Gastrocnemius medialis (tissue), 4 donors: Measurements from ENCODE around the gene RABGAP1L.

Experiments used
- CTCF ChIP-seq, 5 experiments: fragments of 450-650 bp in 3 of 5; fragments of 200-600 bp in 2 of 5; sonication (generic) in 2 of 5; IDR thresholded peaks in 4 of 5; conservative IDR thresholded peaks in 1 of 5; 1 replicate in 4 of 5; 2 replicates in 1 of 5; pipeline ENCODE4 v1.5.1; 2016 to 2019; ENCODE audit warnings: antibody characterized with exemption in 5 of 5, mild to moderate bottlenecking in 3 of 5, moderate library complexity in 3 of 5
- POLR2A ChIP-seq, 2 donors: fragments of 450-650 bp; IDR thresholded peaks; one replicate each; pipeline ENCODE4 v1.6.1; 2017; ENCODE audit warnings: antibody characterized with exemption in 2 of 2, mild to moderate bottlenecking in 2 of 2, moderate library complexity in 2 of 2

DNA sequence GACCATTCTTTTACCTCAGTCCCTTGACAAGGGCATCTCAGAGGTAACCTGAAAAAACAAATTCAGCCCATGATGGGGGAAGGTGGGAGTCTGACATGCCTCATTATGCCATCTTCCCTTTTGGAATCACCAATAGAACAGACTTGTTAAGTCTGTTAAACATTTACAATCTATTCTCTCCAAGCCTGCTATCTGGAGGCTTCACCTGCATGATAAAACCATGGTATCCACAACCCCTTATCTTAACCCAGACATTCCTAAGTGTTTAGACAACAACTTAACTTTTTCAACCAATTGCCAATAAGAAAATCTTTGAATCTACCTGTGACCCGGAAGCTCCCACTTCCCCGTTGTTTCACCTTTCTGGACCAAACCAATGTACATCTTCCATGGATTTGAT is 607.4 kb downstream of the RABGAP1L start:
- TF ChIP-seq CTCF (IDR thresholded peaks at IDR 0.05 in 4 of 5, conservative IDR thresholded peaks at IDR 0.05 in 1 of 5): no peak
- TF ChIP-seq POLR2A (IDR thresholded peaks at IDR 0.05): no peak
